Stimulated activated CD4-positive, alpha-beta T cell treated with anti-CD3 and anti-CD28 coated beads, Interleukin-2, amount 100 ng/mL, for 24 hours (primary cell): ENCODE measurements around the gene SNRNP70.
"Not testable (repeated sequence)": the region's sequence is repeated elsewhere in the genome, so short reads cannot be mapped to it uniquely, and the experiment has no call there.

Experiments used
- DNase-seq, 2 donors: peaks; one replicate each; pipeline ENCODE4 v3.0.0-alpha.2; 2020

Gene SNRNP70

GRCh38 chr19:49085020-49085867 is at the start of gene SNRNP70:
TSS of gene SNRNP70 (plus strand) at chr19:49085451. CDS start at chr19:49086415, 964 bp downstream.
- DNase-seq, result peak; percentile 98 to 99

GRCh38 chr19:49036815-49037214 is 48.4 kb upstream of the SNRNP70 start, which contains the start of gene CGB1:
TSS of gene CGB1 (minus strand) at chr19:49036895. CDS start at chr19:49036711, 184 bp downstream.
- peak; percentile 43 to 65 for DNase-seq

GRCh38 chr19:49038111-49038510 is 47.1 kb upstream of the SNRNP70 start:
- not testable (repeated sequence) for DNase-seq

- DNase-seq, result not testable (repeated sequence)
Measured at GRCh38 chr19:49038557-49039276, 46.5 kb upstream of the SNRNP70 start.

- DNase-seq, result not testable (repeated sequence)
Measured at GRCh38 chr19:49039736-49040135, 45.5 kb upstream of the SNRNP70 start.

- no peak for DNase-seq
Measured at GRCh38 chr19:49042177-49042576, 43.1 kb upstream of the SNRNP70 start.

- not testable (repeated sequence) for DNase-seq
Measured at GRCh38 chr19:49042666-49043065, 42.6 kb upstream of the SNRNP70 start.

GRCh38 chr19:49043548-49043947 is 41.7 kb upstream of the SNRNP70 start, which contains the start of gene CGB5:
TSS of gene CGB5 (plus strand) at chr19:49043848. CDS start at chr19:49044210, 362 bp downstream.
- not testable (repeated sequence) for DNase-seq

- not testable (repeated sequence) for DNase-seq
Measured at GRCh38 chr19:49049011-49049410, 36.2 kb upstream of the SNRNP70 start, which contains the start of gene CGB8. TSS of gene CGB8 (minus strand) at chr19:49049111. CDS start at chr19:49048739, 372 bp downstream.

- not testable (repeated sequence) for DNase-seq
Measured at GRCh38 chr19:49049834-49050233, 35.4 kb upstream of the SNRNP70 start.

- not testable (repeated sequence) for DNase-seq
Measured at GRCh38 chr19:49050376-49051033, 34.7 kb upstream of the SNRNP70 start.

GRCh38 chr19:49056101-49056901 is 28.9 kb upstream of the SNRNP70 start:
- peak; percentile 61 to 64 for DNase-seq

GRCh38 chr19:49056902-49057596 is 28.2 kb upstream of the SNRNP70 start:
- DNase-seq, result not testable (repeated sequence)

- DNase-seq, result peak; percentile 48 to 62
Measured at GRCh38 chr19:49057636-49058234, 27.5 kb upstream of the SNRNP70 start, which contains the start of gene CGB7. TSS of gene CGB7 (minus strand) at chr19:49057749. CDS start at chr19:49055375, 2,374 bp downstream.

- peak in 1 of 2 donors; percentile 48 for DNase-seq
Measured at GRCh38 chr19:49058562-49058961, 26.7 kb upstream of the SNRNP70 start.

GRCh38 chr19:49059053-49059452 is 26.2 kb upstream of the SNRNP70 start:
- DNase-seq, result no peak

GRCh38 chr19:49061000-49061399 is 24.3 kb upstream of the SNRNP70 start:
- DNase-seq, result no peak

- DNase-seq, result no peak
Measured at GRCh38 chr19:49061445-49061844, 23.8 kb upstream of the SNRNP70 start.

GRCh38 chr19:49064029-49064629 is 21.1 kb upstream of the SNRNP70 start:
- DNase-seq, result no peak
